ENCODE data around the gene SHANK1.

Gene SHANK1

GRCh38 chr19:50702871-50703829 is 16.5 kb downstream of the SHANK1 start:
- Histone ChIP-seq H3K4me3 (replicated peaks; ENCODE audit: insufficient read depth, low read length) (no peak overlapping the region), H3K27me3 (ENCODE audit: insufficient read depth, poor library complexity, severe bottlenecking) (peaks cover 10% of the 10 kb centered on the region)
- no peak for DNase-seq (ENCODE audit: low read depth in 1 of 2, low spot score in 1 of 2)

GRCh38 chr19:50702158-50702870 is 17.3 kb downstream of the SHANK1 start:
- Histone ChIP-seq H3K4me3 (replicated peaks; ENCODE audit: insufficient read depth, low read length) (no peak overlapping the region), H3K27me3 (ENCODE audit: insufficient read depth, poor library complexity, severe bottlenecking) (peaks cover 10% of the 10 kb centered on the region), H3K27ac (replicated peaks) (no peak overlapping the region)
- DNase-seq (ENCODE audit: low read depth in 1 of 2, low spot score in 1 of 2) = no peak
- TF ChIP-seq, protein P1, sequence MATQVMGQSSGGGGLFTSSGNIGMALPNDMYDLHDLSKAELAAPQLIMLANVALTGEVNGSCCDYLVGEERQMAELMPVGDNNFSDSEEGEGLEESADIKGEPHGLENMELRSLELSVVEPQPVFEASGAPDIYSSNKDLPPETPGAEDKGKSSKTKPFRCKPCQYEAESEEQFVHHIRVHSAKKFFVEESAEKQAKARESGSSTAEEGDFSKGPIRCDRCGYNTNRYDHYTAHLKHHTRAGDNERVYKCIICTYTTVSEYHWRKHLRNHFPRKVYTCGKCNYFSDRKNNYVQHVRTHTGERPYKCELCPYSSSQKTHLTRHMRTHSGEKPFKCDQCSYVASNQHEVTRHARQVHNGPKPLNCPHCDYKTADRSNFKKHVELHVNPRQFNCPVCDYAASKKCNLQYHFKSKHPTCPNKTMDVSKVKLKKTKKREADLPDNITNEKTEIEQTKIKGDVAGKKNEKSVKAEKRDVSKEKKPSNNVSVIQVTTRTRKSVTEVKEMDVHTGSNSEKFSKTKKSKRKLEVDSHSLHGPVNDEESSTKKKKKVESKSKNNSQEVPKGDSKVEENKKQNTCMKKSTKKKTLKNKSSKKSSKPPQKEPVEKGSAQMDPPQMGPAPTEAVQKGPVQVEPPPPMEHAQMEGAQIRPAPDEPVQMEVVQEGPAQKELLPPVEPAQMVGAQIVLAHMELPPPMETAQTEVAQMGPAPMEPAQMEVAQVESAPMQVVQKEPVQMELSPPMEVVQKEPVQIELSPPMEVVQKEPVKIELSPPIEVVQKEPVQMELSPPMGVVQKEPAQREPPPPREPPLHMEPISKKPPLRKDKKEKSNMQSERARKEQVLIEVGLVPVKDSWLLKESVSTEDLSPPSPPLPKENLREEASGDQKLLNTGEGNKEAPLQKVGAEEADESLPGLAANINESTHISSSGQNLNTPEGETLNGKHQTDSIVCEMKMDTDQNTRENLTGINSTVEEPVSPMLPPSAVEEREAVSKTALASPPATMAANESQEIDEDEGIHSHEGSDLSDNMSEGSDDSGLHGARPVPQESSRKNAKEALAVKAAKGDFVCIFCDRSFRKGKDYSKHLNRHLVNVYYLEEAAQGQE (IDR thresholded peaks at IDR 0.05; ENCODE audit: insufficient replicate concordance, low read depth) = no peak
- TF ChIP-seq SPI1 (IDR thresholded peaks at IDR 0.05; ENCODE audit: borderline replicate concordance, low read depth) = no peak
- no peak for TF ChIP-seq GABPA (IDR thresholded peaks at IDR 0.05; ENCODE audit: low read depth)
- TF ChIP-seq CTCF (IDR thresholded peaks at IDR 0.05; ENCODE audit: insufficient read depth, low read length) = no peak

More at GRCh38 chr19:50702871-50703829, 16.5 kb downstream of the SHANK1 start:
- TF ChIP-seq, protein P1 (IDR thresholded peaks at IDR 0.05; ENCODE audit: insufficient replicate concordance, low read depth) = no peak
- TF ChIP-seq POLR2AphosphoS5 (IDR thresholded peaks at IDR 0.05; ENCODE audit: low read depth) = no peak
- TF ChIP-seq GABPA (IDR thresholded peaks at IDR 0.05; ENCODE audit: low read depth) = no peak
- TF ChIP-seq CTCF (IDR thresholded peaks at IDR 0.05; ENCODE audit: insufficient read depth, low read length) = no peak
- H3K27ac ChIP-seq (replicated peaks) = no peak overlapping the region

DNA sequence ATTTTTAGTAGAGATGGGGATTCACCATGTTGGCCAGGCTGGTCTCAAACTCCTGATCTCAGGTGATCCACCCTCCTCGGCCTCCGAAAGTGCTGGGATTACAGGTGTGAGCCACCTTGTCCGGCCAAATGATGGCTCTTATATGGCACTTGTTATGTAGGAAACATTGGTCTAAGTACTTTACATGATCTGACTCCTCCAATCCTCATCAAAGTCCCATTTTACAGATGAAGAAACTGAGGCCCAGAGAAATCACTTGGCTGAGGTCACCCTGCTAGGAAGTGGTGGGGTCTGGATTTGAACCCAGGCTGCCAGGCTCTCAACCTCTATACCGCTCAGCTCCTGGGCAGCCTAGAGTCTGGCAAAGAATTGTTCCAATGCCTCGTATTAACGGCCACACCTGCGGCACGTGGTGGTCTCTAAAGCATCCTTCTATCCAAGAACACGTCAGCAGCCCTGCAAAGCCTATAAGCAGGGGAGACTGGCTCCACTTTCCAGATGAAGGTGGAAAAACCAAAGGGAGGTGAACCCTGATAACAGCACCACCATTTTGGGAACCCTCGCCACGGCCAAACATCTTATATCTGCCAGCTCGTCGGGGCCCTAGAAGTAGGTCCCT is 18.1 kb downstream of the SHANK1 start:
- Histone ChIP-seq H3K27me3 (ENCODE audit: insufficient read depth, poor library complexity, severe bottlenecking) (peaks cover 10% of the 10 kb centered on the region), H3K4me3 (replicated peaks; ENCODE audit: insufficient read depth, low read length) (no peak overlapping the region), H3K27ac (replicated peaks) (no peak overlapping the region)
- TF ChIP-seq POLR2AphosphoS5 (IDR thresholded peaks at IDR 0.05; ENCODE audit: low read depth) = no peak
- TF ChIP-seq, protein P1 (IDR thresholded peaks at IDR 0.05; ENCODE audit: insufficient replicate concordance, low read depth) = no peak
- no peak for TF ChIP-seq SPI1 (IDR thresholded peaks at IDR 0.05; ENCODE audit: borderline replicate concordance, low read depth)
- no peak for TF ChIP-seq GABPA (IDR thresholded peaks at IDR 0.05; ENCODE audit: low read depth)
- TF ChIP-seq CTCF (IDR thresholded peaks at IDR 0.05; ENCODE audit: insufficient read depth, low read length) = no peak
- DNase-seq (ENCODE audit: low read depth in 1 of 2, low spot score in 1 of 2) = no peak

Measured in HL-60 (cell line).